ENCODE results near the gene OVAAL.

Gene OVAAL

GRCh38 chr1:180555411-180555810 lies 3.4 kb upstream of the OVAAL start:
- Histone ChIP-seq H3K4me3 (replicated peaks; ENCODE audit: insufficient read depth, low read length) (no peak overlapping the region), H3K27me3 (ENCODE audit: insufficient read depth, poor library complexity, severe bottlenecking) (no peaks in the 10 kb centered on the region), H3K27ac (replicated peaks) (no peak overlapping the region)
- DNase-seq (ENCODE audit: low read depth in 1 of 2, low spot score in 1 of 2) = no peak
- TF ChIP-seq, protein P1, sequence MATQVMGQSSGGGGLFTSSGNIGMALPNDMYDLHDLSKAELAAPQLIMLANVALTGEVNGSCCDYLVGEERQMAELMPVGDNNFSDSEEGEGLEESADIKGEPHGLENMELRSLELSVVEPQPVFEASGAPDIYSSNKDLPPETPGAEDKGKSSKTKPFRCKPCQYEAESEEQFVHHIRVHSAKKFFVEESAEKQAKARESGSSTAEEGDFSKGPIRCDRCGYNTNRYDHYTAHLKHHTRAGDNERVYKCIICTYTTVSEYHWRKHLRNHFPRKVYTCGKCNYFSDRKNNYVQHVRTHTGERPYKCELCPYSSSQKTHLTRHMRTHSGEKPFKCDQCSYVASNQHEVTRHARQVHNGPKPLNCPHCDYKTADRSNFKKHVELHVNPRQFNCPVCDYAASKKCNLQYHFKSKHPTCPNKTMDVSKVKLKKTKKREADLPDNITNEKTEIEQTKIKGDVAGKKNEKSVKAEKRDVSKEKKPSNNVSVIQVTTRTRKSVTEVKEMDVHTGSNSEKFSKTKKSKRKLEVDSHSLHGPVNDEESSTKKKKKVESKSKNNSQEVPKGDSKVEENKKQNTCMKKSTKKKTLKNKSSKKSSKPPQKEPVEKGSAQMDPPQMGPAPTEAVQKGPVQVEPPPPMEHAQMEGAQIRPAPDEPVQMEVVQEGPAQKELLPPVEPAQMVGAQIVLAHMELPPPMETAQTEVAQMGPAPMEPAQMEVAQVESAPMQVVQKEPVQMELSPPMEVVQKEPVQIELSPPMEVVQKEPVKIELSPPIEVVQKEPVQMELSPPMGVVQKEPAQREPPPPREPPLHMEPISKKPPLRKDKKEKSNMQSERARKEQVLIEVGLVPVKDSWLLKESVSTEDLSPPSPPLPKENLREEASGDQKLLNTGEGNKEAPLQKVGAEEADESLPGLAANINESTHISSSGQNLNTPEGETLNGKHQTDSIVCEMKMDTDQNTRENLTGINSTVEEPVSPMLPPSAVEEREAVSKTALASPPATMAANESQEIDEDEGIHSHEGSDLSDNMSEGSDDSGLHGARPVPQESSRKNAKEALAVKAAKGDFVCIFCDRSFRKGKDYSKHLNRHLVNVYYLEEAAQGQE (IDR thresholded peaks at IDR 0.05; ENCODE audit: insufficient replicate concordance, low read depth) = no peak
- TF ChIP-seq POLR2AphosphoS5 (IDR thresholded peaks at IDR 0.05; ENCODE audit: low read depth) (no peak), GABPA (IDR thresholded peaks at IDR 0.05; ENCODE audit: low read depth) (no peak), SPI1 (IDR thresholded peaks at IDR 0.05; ENCODE audit: borderline replicate concordance, low read depth) (no peak), CTCF (IDR thresholded peaks at IDR 0.05; ENCODE audit: insufficient read depth, low read length) (no peak)

DNA sequence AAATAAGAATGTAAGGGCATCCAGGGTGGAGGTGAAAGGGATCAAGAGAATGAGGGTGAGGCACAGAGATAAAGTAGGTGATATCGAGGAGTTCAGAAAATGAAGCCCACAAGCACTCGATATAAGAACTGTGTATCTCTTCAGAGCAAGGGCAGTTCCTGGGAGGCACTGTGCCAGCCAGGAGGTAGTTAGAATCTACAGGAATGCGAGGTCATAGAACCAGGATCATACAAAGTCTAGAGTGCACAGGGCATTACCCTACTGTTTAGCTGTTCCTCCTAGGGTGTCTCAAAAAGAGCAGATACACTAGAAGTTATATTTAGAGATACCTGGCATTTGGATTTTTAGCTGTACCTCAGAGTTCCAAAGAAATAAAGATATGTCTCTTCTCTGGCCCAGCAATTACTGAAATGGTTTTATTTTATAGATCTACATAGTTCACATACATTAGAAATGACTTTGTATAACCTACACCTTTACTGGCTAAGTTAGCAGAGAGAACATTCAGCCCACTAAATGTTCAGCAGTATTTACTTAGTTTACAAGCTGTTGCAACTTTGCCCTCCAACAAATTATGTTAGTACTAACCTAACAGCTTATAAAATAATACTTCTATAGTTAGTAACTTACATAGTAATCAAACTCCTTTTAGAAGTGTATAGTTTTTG lies 1.6 kb downstream of the OVAAL start:
- Histone ChIP-seq H3K27me3 (ENCODE audit: insufficient read depth, poor library complexity, severe bottlenecking) (no peaks in the 10 kb centered on the region), H3K4me3 (replicated peaks; ENCODE audit: insufficient read depth, low read length) (no peak overlapping the region), H3K27ac (replicated peaks) (no peak overlapping the region)
- no peak for TF ChIP-seq SPI1 (IDR thresholded peaks at IDR 0.05; ENCODE audit: borderline replicate concordance, low read depth)
- no peak for TF ChIP-seq CTCF (IDR thresholded peaks at IDR 0.05; ENCODE audit: insufficient read depth, low read length)
- no peak for TF ChIP-seq GABPA (IDR thresholded peaks at IDR 0.05; ENCODE audit: low read depth)
- no peak for TF ChIP-seq POLR2AphosphoS5 (IDR thresholded peaks at IDR 0.05; ENCODE audit: low read depth)
- TF ChIP-seq, protein P1 (IDR thresholded peaks at IDR 0.05; ENCODE audit: insufficient replicate concordance, low read depth) = no peak
- DNase-seq (ENCODE audit: low read depth in 1 of 2, low spot score in 1 of 2) = no peak

- Histone ChIP-seq H3K4me3 (replicated peaks; ENCODE audit: insufficient read depth, low read length) (no peak overlapping the region), H3K27ac (replicated peaks) (no peak overlapping the region), H3K27me3 (ENCODE audit: insufficient read depth, poor library complexity, severe bottlenecking) (no peaks in the 10 kb centered on the region)
- TF ChIP-seq, protein P1 (IDR thresholded peaks at IDR 0.05; ENCODE audit: insufficient replicate concordance, low read depth) = no peak
- no peak for TF ChIP-seq SPI1 (IDR thresholded peaks at IDR 0.05; ENCODE audit: borderline replicate concordance, low read depth)
- TF ChIP-seq GABPA (IDR thresholded peaks at IDR 0.05; ENCODE audit: low read depth) = no peak
- no peak for TF ChIP-seq POLR2AphosphoS5 (IDR thresholded peaks at IDR 0.05; ENCODE audit: low read depth)
- TF ChIP-seq CTCF (IDR thresholded peaks at IDR 0.05; ENCODE audit: insufficient read depth, low read length) = no peak
- DNase-seq (ENCODE audit: low read depth in 1 of 2, low spot score in 1 of 2) = no peak
Observed at GRCh38 chr1:180560868-180561600, 2.3 kb downstream of the OVAAL start.
